ENCODE measurements around the gene SRGAP2C.
"Not testable (repeated sequence)": the region's sequence is repeated elsewhere in the genome, so short reads cannot be mapped to it uniquely, and the experiment has no call there.

GRCh38 chr1:121397101-121397500, 212.3 kb downstream of the SRGAP2C start:
- not testable (repeated sequence) for TF ChIP-seq MAX (IDR thresholded peaks at IDR 0.05; ENCODE audit: low read depth, low read length); CTCF (IDR thresholded peaks at IDR 0.05; ENCODE audit: low read depth, low read length); POLR2A (IDR thresholded peaks at IDR 0.05; ENCODE audit: extremely low read depth, insufficient read length); MYC (IDR thresholded peaks at IDR 0.05; ENCODE audit: low read depth, low read length)

Data from NB4 (cell line).